ENCODE results near the gene KCNN1.
"Not testable (repeated sequence)": the region's sequence is repeated elsewhere in the genome, so short reads cannot be mapped to it uniquely, and the experiment has no call there.

The KCNN1 gene

GRCh38 chr19:17969096-17969792 is 2.3 kb downstream of the KCNN1 start:
- no peak for DNase-seq (ENCODE audit: low read depth, low spot score)

- DNase-seq (ENCODE audit: low read depth, low spot score), result no peak
These were observed 5.3 kb downstream of the KCNN1 start for GRCh38 chr19:17972230-17972629.

GRCh38 chr19:17973759-17974158 is 6.9 kb downstream of the KCNN1 start:
- DNase-seq (ENCODE audit: low read depth, low spot score), result no peak

GRCh38 chr19:17974551-17974950 is 7.6 kb downstream of the KCNN1 start:
- DNase-seq (ENCODE audit: low read depth, low spot score), result no peak

GRCh38 chr19:17975032-17975431 is 8.1 kb downstream of the KCNN1 start:
- no peak for DNase-seq (ENCODE audit: low read depth, low spot score)

GRCh38 chr19:17977021-17977420 is 10.1 kb downstream of the KCNN1 start:
- DNase-seq (ENCODE audit: low read depth, low spot score), result no peak

GRCh38 chr19:17977488-17977887 is 10.6 kb downstream of the KCNN1 start:
- DNase-seq (ENCODE audit: low read depth, low spot score), result no peak

GRCh38 chr19:17981611-17982010 is 14.7 kb downstream of the KCNN1 start:
- DNase-seq (ENCODE audit: low read depth, low spot score), result no peak

GRCh38 chr19:17982430-17982829 is 15.5 kb downstream of the KCNN1 start:
- no peak for DNase-seq (ENCODE audit: low read depth, low spot score)

GRCh38 chr19:17985037-17985818 is 18.3 kb downstream of the KCNN1 start:
- no peak for DNase-seq (ENCODE audit: low read depth, low spot score)

GRCh38 chr19:17986569-17986968 is 19.7 kb downstream of the KCNN1 start:
- DNase-seq (ENCODE audit: low read depth, low spot score), result not testable (repeated sequence)

GRCh38 chr19:17988161-17988560 is 21.3 kb downstream of the KCNN1 start:
- DNase-seq (ENCODE audit: low read depth, low spot score), result no peak

GRCh38 chr19:17989425-17990094 is 22.7 kb downstream of the KCNN1 start:
- no peak for DNase-seq (ENCODE audit: low read depth, low spot score)

GRCh38 chr19:17993076-17993813 is 26.3 kb downstream of the KCNN1 start:
- DNase-seq (ENCODE audit: low read depth, low spot score), result no peak

- DNase-seq (ENCODE audit: low read depth, low spot score), result no peak
These were observed 30.0 kb downstream of the KCNN1 start for GRCh38 chr19:17996826-17997316.

- DNase-seq (ENCODE audit: low read depth, low spot score), result no peak
These were observed 31.3 kb downstream of the KCNN1 start for GRCh38 chr19:17997969-17998826.

GRCh38 chr19:17998827-17999150 is 31.9 kb downstream of the KCNN1 start:
- no peak for DNase-seq (ENCODE audit: low read depth, low spot score)

GRCh38 chr19:17999684-18000479 is 33.0 kb downstream of the KCNN1 start:
- DNase-seq (ENCODE audit: low read depth, low spot score), result no peak

GRCh38 chr19:18000480-18000914 is 33.6 kb downstream of the KCNN1 start:
- no peak for DNase-seq (ENCODE audit: low read depth, low spot score)
